ENCODE data around the gene TFIP11. TPM values are rescaled to one million over a fixed set of nuclear protein-coding genes. Genes with fewer than 3 reads are reported as not detected.

TFIP11 gene
- polyA plus RNA-seq (ENCODE audit: insufficient read length in 12 of 12) = 10 to 100 TPM in 11 of 12 donors, not detected in 1; 18.2 to 29.5 (median 23.8) TPM
- long read RNA-seq, donor 1, partial matches to known transcripts = 13 of 20 reads
- long read RNA-seq, donor 1, other reads (novel, unspliced or antisense) = 0 of 20 reads
- long read RNA-seq, donor 2, transcript TFIP11-204 (15 exons, 3,586 nt) = major isoform, 6 of 7 reads
- long read RNA-seq, donor 2, partial matches to known transcripts = 0 of 7 reads
- long read RNA-seq, donor 2, other reads (novel, unspliced or antisense) = 0 of 7 reads
- long read RNA-seq, donor 3 = 0 reads
- long read RNA-seq, donor 4, partial matches to known transcripts = 0 of 2 reads
- long read RNA-seq, donor 4, other reads (novel, unspliced or antisense) = 0 of 2 reads
- long read RNA-seq, donor 5, transcript TFIP11-204 (15 exons, 3,586 nt) = major isoform, 5 of 12 reads
- long read RNA-seq, donor 5, partial matches to known transcripts = 5 of 12 reads
- long read RNA-seq, donor 5, other reads (novel, unspliced or antisense) = 0 of 12 reads
- long read RNA-seq, donor 6 = 0 reads
- long read RNA-seq, donor 7, partial matches to known transcripts = 0 of 1 reads
- long read RNA-seq, donor 7, other reads (novel, unspliced or antisense) = 0 of 1 reads
- long read RNA-seq, donor 8, transcript TFIP11-204 (15 exons, 3,586 nt) = major isoform, 5 of 11 reads
- long read RNA-seq, donor 8, partial matches to known transcripts = 5 of 11 reads
- long read RNA-seq, donor 8, other reads (novel, unspliced or antisense) = 0 of 11 reads
- long read RNA-seq, donor 9, partial matches to known transcripts = 0 of 4 reads
- long read RNA-seq, donor 9, other reads (novel, unspliced or antisense) = 0 of 4 reads
- long read RNA-seq, donor 10, transcript TFIP11-204 (15 exons, 3,586 nt) = major isoform, 5 of 24 reads
- long read RNA-seq, donor 10, partial matches to known transcripts = 10 of 24 reads
- long read RNA-seq, donor 10, other reads (novel, unspliced or antisense) = 7 of 24 reads
- long read RNA-seq, donor 11, transcript TFIP11-204 (15 exons, 3,586 nt) = major isoform, 5 of 14 reads
- long read RNA-seq, donor 11, partial matches to known transcripts = 7 of 14 reads
- long read RNA-seq, donor 11, other reads (novel, unspliced or antisense) = 0 of 14 reads

GRCh38 chr22:26512149-26512793 lies at the start of gene TFIP11:
Gene TFIP11 (minus strand): TSS chr22:26512473. CDS start chr22:26510272, 2,201 bp downstream.
- DNase-seq = peak; percentile 97

- no peak for DNase-seq
These were observed 49.6 kb upstream of the TFIP11 start for GRCh38 chr22:26561756-26562417.

GRCh38 chr22:26559961-26560575 lies 47.8 kb upstream of the TFIP11 start:
- no peak for DNase-seq

GRCh38 chr22:26558248-26558895 lies 46.1 kb upstream of the TFIP11 start:
- no peak for DNase-seq

GRCh38 chr22:26556904-26557303 lies 44.6 kb upstream of the TFIP11 start:
- DNase-seq = no peak

GRCh38 chr22:26555478-26555877 lies 43.2 kb upstream of the TFIP11 start:
- no peak for DNase-seq

- DNase-seq = no peak
These were observed 42.7 kb upstream of the TFIP11 start for GRCh38 chr22:26554956-26555355.

- no peak for DNase-seq
These were observed 40.9 kb upstream of the TFIP11 start for GRCh38 chr22:26553056-26553752.

- no peak for DNase-seq
These were observed 40.2 kb upstream of the TFIP11 start for GRCh38 chr22:26552466-26552865.

- no peak for DNase-seq
These were observed 39.3 kb upstream of the TFIP11 start for GRCh38 chr22:26551568-26551967.

- DNase-seq = no peak
These were observed 38.3 kb upstream of the TFIP11 start for GRCh38 chr22:26550498-26551033.

- no peak for DNase-seq
These were observed 37.7 kb upstream of the TFIP11 start for GRCh38 chr22:26549902-26550497.

- no peak for DNase-seq
These were observed 36.7 kb upstream of the TFIP11 start for GRCh38 chr22:26548984-26549383.

GRCh38 chr22:26548303-26548702 lies 36.0 kb upstream of the TFIP11 start:
- DNase-seq = no peak

- DNase-seq = no peak
These were observed 35.6 kb upstream of the TFIP11 start for GRCh38 chr22:26547837-26548236.

GRCh38 chr22:26547426-26547825 lies 35.2 kb upstream of the TFIP11 start:
- no peak for DNase-seq

GRCh38 chr22:26546282-26546681 lies 34.0 kb upstream of the TFIP11 start:
- DNase-seq = no peak

- DNase-seq = no peak
These were observed 33.6 kb upstream of the TFIP11 start for GRCh38 chr22:26545827-26546226.

GRCh38 chr22:26545385-26545784 lies 33.1 kb upstream of the TFIP11 start:
- DNase-seq = no peak
